GM10248 (cell line): ENCODE measurements around the gene FAR1.

ENCODE experiments used
- CTCF ChIA-PET: fragments of 300-600 bp; sonication (Branson Sonifier 250); formaldehyde crosslinking; extraction: SDS; loops from one replicate; lab custom pipeline; 2021; ENCODE audit warnings: antibody characterized with exemption; lab: Yijun Ruan, JAX
- POLR2A ChIA-PET: fragments of 350-650 bp; sonication (Branson Sonifier 250); formaldehyde crosslinking; extraction: SDS; loops from one replicate; lab custom pipeline; 2020; ENCODE audit warnings: antibody characterized with exemption; lab: Yijun Ruan, JAX
- DNase-seq: peaks from one replicate; pipeline ENCODE4 v3.0.0; 2012; ENCODE audit errors: extremely low spot score
- CTCF ChIP-seq: IDR thresholded peaks from 2 replicates; pipeline ENCODE4 v1.5.1; 2012; ENCODE audit warnings: mild to moderate bottlenecking, low read depth; ENCODE audit errors: extremely low read depth, missing control alignments, control extremely low read depth

The FAR1 gene

GRCh38 chr11:13699041-13699440, 30.6 kb downstream of the FAR1 start:
- CTCF ChIA-PET, result interaction anchor here (1.0 kb wide), 1 partner anchor 9 kb away, joined by 3 read pairs; no protein-coding TSS in a partner anchor
- DNase-seq, result no peak
- no peak for TF ChIP-seq CTCF
- POLR2A ChIA-PET, result no interaction called here

- POLR2A ChIA-PET, result no interaction called here
- no peak for TF ChIP-seq CTCF
- CTCF ChIA-PET, result no interaction called here
- DNase-seq, result no peak
Measured at GRCh38 chr11:13699870-13700269, 31.4 kb downstream of the FAR1 start.

DNA sequence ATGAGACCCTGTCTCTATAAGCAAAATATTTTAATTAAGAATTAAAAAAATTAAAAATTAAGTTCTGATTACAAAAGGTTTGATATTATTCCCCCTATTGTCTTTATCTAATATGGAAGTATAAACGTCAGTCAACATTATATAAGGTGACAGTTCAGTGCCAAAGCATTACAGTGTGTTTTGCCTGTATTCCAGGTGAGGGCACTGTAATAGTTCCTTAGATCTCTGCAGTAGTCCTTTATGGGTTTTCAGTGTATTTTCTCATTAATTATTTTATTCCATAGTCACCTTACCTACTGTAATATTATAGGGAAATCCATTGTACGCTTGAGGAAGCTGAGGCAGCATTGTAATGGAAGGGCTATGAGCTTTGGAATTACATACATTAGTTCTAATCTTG, 33.0 kb downstream of the FAR1 start:
- ChIA-PET POLR2A (no interaction called here), CTCF (interaction anchor here (2.5 kb wide), 1 partner anchor 8 kb away, joined by 12 read pairs; no protein-coding TSS in a partner anchor)
- DNase-seq, result no peak
- no peak for TF ChIP-seq CTCF

DNA sequence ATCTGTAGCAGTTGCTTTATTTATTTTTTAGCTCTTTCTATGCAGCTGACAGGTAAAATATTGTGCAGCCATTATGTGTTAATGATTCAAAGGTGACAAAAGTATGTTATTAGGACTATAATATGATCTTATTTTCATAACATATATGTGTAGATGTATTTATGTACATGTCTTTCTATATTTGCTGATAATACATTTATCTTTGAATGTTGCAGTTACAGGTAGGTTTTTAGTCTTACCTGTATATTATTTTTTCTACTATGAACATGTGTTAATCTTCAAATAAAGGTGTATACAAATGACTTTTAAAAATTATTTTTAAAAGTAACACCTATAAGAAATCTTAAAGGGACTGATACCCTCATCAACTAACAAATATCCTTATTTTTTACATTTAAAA, 33.6 kb downstream of the FAR1 start:
- DNase-seq, result no peak
- POLR2A ChIA-PET, result no interaction called here
- CTCF ChIA-PET, result interaction anchor here (1.4 to 2.5 kb wide), 2 partner anchors 8 to 10 kb away, joined by 3 to 12 read pairs; no protein-coding TSS in a partner anchor
- no peak for TF ChIP-seq CTCF

DNA sequence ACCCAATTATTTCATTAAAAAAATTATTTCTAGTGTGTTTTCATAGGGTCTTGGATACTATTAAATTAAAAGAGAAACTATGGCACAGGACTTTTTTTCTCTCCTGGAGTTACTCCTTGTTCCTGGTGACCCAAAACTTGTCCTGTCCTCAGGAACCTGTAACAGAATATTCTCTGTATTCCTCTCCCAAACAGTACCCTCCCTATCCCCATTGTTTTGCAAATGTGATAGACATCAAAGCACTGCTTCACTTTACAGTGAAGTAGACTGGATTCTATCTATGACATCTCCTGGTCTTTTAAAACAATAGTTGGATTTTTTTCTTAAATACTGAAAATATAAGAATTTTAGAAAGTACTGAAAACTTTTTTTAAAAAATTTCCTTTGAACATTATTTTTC, 37.2 kb downstream of the FAR1 start:
- no peak for DNase-seq
- no peak for TF ChIP-seq CTCF
- ChIA-PET POLR2A (no interaction called here), CTCF (no interaction called here)

GRCh38 chr11:13713982-13714381, 45.5 kb downstream of the FAR1 start:
- CTCF ChIA-PET, result no interaction called here
- POLR2A ChIA-PET, result no interaction called here
- peak; percentile 12 for DNase-seq
- TF ChIP-seq CTCF, result no peak
